Measurements from ENCODE around the gene EIF4E2.

GRCh38 chr2:232512602-232513001 lies 37.9 kb upstream of the EIF4E2 start:
- TF ChIP-seq POLR2A (IDR thresholded peaks at IDR 0.05) (no peak), CTCF (IDR thresholded peaks at IDR 0.05) (no peak)
